ENCODE data around the gene GTPBP2. TPM values are rescaled to one million over a fixed set of nuclear protein-coding genes. Genes with fewer than 3 reads are reported as not detected.

GTPBP2 gene
- total RNA-seq (10 to 100 TPM; 19.5 to 32.1 (median 25.1) TPM), polyA plus RNA-seq (10 to 100 TPM; 37.3 to 37.9 TPM)
- long read RNA-seq, donor 1, partial matches to known transcripts = 6 of 12 reads
- long read RNA-seq, donor 1, other reads (novel, unspliced or antisense) = 3 of 12 reads
- long read RNA-seq, donor 2, partial matches to known transcripts = 6 of 12 reads
- long read RNA-seq, donor 2, other reads (novel, unspliced or antisense) = 6 of 12 reads
- long read RNA-seq, donor 3, partial matches to known transcripts = 8 of 13 reads
- long read RNA-seq, donor 3, other reads (novel, unspliced or antisense) = 3 of 13 reads

- DNase-seq (peak; percentile 99), ATAC-seq (peak; percentile 92 to 95 (median 94))
- Histone ChIP-seq H3K27ac (peak within 1 kb of the TSS; percentile 94 to 99 (median 98)), H3K9me3 (no peaks in the 10 kb centered on the region), H3K4me3 (peak within 1 kb of the TSS; percentile 75 to 98 (median 90)), H3K4me1 (peaks cover 10 to 39% (median 29%) of the 10 kb centered on the region in 9 donors), H3K27me3 (no peaks in the 10 kb centered on the region), H3K36me3 (peaks cover 0 to 25% (median 16%) of the 10 kb centered on the region in 9 donors)
- TF ChIP-seq, protein P1, sequence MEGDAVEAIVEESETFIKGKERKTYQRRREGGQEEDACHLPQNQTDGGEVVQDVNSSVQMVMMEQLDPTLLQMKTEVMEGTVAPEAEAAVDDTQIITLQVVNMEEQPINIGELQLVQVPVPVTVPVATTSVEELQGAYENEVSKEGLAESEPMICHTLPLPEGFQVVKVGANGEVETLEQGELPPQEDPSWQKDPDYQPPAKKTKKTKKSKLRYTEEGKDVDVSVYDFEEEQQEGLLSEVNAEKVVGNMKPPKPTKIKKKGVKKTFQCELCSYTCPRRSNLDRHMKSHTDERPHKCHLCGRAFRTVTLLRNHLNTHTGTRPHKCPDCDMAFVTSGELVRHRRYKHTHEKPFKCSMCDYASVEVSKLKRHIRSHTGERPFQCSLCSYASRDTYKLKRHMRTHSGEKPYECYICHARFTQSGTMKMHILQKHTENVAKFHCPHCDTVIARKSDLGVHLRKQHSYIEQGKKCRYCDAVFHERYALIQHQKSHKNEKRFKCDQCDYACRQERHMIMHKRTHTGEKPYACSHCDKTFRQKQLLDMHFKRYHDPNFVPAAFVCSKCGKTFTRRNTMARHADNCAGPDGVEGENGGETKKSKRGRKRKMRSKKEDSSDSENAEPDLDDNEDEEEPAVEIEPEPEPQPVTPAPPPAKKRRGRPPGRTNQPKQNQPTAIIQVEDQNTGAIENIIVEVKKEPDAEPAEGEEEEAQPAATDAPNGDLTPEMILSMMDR (IDR thresholded peaks at IDR 0.05) = no peak
- 0 to 1% methylated on average over 42 to 46 of the region's 46 CpGs for WGBS, 2 donors
- intact Hi-C loops (cut with DNase I) = no loop called here
Observed at GRCh38 chr6:43629104-43629504, at the start of gene GTPBP2. Gene GTPBP2 (minus strand): TSS chr6:43629264. CDS start chr6:43629162, 102 bp downstream.

DNA sequence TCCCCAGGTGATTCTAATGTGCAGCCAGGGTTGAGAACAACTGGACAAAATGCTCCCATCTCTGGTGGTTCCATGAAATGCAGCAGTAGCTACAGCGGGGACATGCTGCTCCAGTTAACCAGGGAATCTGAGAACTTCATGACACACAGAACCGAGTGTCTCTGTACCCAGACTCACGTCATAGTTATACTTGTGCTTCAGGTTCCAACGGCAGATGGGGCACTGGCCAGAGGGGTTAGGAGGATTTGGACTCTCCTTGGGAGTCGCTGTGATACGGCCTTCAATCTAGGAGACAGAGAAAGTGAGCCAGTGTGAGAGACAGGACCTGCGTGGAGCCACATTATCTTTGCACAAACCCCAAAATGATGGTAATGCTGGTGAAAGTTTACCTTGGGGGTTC, 49.3 kb upstream of the GTPBP2 start:
- TF ChIP-seq, protein P1 (IDR thresholded peaks at IDR 0.05) = no peak
- Histone ChIP-seq H3K4me3 (no peak overlapping the region), H3K36me3 (peaks cover 3 to 94% (median 43%) of the 10 kb centered on the region in 9 donors), H3K27ac (no peak overlapping the region), H3K4me1 (peaks cover 3 to 57% (median 24%) of the 10 kb centered on the region in 9 donors), H3K9me3 (no peaks in the 10 kb centered on the region), H3K27me3 (no peaks in the 10 kb centered on the region)
- intact Hi-C loops (cut with DNase I) = no loop called here
- ATAC-seq (no peak), DNase-seq (no peak)
- 89 to 97% methylated on average over 7 of the region's 7 CpGs for WGBS, 2 donors

DNA sequence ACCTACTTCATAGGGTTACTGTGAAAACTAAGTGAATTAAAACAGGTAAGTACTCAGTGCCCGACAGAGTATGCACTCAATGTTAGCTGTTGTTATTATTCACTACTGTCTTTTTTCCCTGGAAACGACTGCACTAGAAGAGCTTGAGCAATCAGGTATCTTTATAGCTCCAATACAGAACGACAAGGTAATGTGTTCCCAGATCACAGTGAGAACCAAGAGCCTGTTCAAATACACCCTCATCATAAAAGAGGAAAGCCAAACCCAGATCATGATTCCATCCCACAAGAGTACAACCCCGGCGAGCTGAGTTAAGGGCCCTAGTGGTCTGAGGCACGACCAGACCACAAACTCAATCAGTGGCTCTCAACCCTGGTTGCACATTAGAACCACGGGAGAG, 48.7 kb upstream of the GTPBP2 start:
- DNase-seq = no peak

GRCh38 chr6:43676962-43677606, 48.0 kb upstream of the GTPBP2 start:
- Histone ChIP-seq H3K4me1 (peaks cover 0 to 44% (median 19%) of the 10 kb centered on the region in 9 donors), H3K9me3 (no peaks in the 10 kb centered on the region), H3K27me3 (no peaks in the 10 kb centered on the region), H3K36me3 (peaks cover 3 to 98% (median 43%) of the 10 kb centered on the region in 9 donors), H3K27ac (peak overlapping the region in 4 of 10 donors; percentile 29 to 54 (median 34)), H3K4me3 (no peak overlapping the region)
- ATAC-seq (peak in 3 of 8 donors; percentile 21 to 28 (median 28)), DNase-seq (no peak)
- TF ChIP-seq, protein P1 (IDR thresholded peaks at IDR 0.05) = no peak
- intact Hi-C loops (cut with DNase I) = no loop called here
- 78 to 84% methylated on average over 7 of the region's 7 CpGs for WGBS, 2 donors

More for the DNA sequence above, 48.7 kb upstream of the GTPBP2 start:
- H3K27ac ChIP-seq = peak overlapping the region in 2 of 10 donors; percentile 1 to 54
- 83 to 91% methylated on average over 7 of the region's 7 CpGs for WGBS, 2 donors
- no peak for ATAC-seq
- peaks cover 3 to 98% (median 43%) of the 10 kb centered on the region in 9 donors for H3K36me3 ChIP-seq
- H3K27me3 ChIP-seq = no peaks in the 10 kb centered on the region
- intact Hi-C loops (cut with DNase I) = no loop called here
- peaks cover 1 to 51% (median 20%) of the 10 kb centered on the region in 9 donors for H3K4me1 ChIP-seq
- TF ChIP-seq, protein P1 (IDR thresholded peaks at IDR 0.05) = no peak
- no peaks in the 10 kb centered on the region for H3K9me3 ChIP-seq
- H3K4me3 ChIP-seq = no peak overlapping the region

Data from heart right ventricle (tissue), 16 donors.